Measurements from ENCODE around the gene ADARB1.

DNA sequence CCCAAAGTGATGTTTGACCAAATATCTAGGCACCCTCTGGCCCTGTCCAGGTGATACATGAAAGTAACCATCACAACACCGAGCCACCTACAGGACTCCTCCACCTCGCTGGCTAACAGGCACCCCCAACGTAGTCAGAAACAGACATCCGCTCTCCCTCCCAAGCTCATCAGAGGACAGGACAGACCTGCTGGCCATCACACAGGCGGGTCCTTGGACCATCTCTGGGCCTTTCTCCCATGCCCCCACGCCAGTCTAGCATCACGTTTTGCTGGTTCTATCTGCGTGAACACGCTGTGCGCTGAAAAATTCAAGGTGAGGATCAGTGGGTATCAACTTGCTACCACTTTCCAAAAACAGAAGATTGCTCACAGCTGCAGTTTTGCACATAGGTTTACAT is 21.4 kb upstream of the ADARB1 start:
- TF ChIP-seq, protein P1, sequence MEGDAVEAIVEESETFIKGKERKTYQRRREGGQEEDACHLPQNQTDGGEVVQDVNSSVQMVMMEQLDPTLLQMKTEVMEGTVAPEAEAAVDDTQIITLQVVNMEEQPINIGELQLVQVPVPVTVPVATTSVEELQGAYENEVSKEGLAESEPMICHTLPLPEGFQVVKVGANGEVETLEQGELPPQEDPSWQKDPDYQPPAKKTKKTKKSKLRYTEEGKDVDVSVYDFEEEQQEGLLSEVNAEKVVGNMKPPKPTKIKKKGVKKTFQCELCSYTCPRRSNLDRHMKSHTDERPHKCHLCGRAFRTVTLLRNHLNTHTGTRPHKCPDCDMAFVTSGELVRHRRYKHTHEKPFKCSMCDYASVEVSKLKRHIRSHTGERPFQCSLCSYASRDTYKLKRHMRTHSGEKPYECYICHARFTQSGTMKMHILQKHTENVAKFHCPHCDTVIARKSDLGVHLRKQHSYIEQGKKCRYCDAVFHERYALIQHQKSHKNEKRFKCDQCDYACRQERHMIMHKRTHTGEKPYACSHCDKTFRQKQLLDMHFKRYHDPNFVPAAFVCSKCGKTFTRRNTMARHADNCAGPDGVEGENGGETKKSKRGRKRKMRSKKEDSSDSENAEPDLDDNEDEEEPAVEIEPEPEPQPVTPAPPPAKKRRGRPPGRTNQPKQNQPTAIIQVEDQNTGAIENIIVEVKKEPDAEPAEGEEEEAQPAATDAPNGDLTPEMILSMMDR (IDR thresholded peaks at IDR 0.05; ENCODE audit: borderline replicate concordance, extremely low read depth, low read length, poor library complexity, severe bottlenecking): no peak
- TF ChIP-seq EZH2 (IDR thresholded peaks at IDR 0.05; ENCODE audit: borderline replicate concordance, low read depth, low read length, severe bottlenecking): no peak
